ENCODE results near the gene PPP2R3A.

PPP2R3A gene

DNA sequence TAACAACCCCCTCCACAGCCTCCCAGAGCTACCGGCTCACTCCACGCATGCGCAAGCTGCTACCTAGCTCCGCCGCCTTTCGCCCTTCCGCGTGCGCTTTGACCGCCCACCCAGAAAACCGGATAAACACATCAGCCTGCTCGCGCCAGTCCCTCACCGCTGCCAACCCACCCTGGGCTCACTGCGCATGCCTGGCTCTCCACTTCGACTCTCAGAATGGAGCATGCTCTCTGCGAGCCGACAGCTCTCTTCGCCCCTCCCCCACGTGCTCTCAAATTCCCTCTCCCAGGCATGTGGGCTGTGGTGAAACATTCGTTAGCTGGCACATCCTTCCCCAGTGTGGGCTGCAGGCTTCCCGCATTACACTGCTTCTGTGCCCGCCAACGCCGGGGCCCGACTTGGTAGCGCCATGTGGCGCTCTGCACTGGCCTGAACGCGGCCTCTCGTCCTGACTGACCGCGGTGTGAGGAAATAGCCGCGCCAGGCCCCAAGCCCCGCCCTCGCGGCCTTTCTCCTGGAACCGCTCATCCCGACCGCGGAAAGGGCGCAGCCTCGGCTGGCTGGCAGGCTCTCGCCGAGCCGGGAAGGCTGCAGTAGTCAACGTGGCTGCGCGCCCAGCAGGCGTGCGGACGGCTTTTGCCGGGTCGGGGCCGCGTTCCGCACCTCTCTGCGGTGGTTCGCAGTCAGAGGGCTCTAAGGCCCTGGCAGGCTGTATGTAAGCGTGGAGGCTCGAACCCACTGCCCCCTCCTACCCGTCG is 231.1 kb downstream of the PPP2R3A start:
- TF ChIP-seq, protein P1, sequence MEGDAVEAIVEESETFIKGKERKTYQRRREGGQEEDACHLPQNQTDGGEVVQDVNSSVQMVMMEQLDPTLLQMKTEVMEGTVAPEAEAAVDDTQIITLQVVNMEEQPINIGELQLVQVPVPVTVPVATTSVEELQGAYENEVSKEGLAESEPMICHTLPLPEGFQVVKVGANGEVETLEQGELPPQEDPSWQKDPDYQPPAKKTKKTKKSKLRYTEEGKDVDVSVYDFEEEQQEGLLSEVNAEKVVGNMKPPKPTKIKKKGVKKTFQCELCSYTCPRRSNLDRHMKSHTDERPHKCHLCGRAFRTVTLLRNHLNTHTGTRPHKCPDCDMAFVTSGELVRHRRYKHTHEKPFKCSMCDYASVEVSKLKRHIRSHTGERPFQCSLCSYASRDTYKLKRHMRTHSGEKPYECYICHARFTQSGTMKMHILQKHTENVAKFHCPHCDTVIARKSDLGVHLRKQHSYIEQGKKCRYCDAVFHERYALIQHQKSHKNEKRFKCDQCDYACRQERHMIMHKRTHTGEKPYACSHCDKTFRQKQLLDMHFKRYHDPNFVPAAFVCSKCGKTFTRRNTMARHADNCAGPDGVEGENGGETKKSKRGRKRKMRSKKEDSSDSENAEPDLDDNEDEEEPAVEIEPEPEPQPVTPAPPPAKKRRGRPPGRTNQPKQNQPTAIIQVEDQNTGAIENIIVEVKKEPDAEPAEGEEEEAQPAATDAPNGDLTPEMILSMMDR (IDR thresholded peaks at IDR 0.05; ENCODE audit: borderline replicate concordance, insufficient read depth, low read depth, low read length) = no peak
- H3K4me3 ChIP-seq (ENCODE audit: low read depth, low read length) = peak overlapping the region; percentile 97

DNA sequence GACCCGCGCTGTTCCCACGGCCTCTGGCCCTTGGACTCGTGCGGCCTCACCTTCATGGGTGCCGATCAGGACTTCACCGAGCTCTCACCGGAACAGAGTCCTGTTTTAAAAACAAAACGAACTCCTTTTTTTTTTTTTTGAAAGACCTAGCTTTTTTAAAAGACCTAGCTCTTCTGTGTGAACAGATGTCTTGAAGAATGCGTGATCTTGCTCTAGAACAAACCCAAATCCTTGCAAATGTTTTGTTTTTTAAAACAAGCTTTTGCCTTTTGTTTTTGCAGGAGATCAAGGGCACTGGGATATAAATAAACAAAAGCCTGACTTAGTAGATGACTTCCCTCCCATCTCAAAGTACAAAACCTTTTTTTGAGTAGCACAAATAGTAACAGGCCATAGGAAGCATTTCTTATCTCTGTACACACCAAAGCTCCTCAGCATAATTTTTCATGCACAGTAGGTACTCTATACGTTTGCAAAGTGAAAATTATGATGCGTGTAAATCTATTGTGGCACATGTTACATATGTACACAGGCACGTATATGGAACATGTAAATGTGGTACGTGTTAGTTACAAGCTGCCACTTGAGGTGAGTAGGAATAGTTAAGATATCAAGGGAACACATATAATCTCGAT is 231.7 kb downstream of the PPP2R3A start:
- TF ChIP-seq, protein P1 (IDR thresholded peaks at IDR 0.05; ENCODE audit: borderline replicate concordance, insufficient read depth, low read depth, low read length) = no peak
- peak overlapping the region; percentile 63 for H3K4me3 ChIP-seq (ENCODE audit: low read depth, low read length)
